ENCODE results near the gene COL18A1.

DNA sequence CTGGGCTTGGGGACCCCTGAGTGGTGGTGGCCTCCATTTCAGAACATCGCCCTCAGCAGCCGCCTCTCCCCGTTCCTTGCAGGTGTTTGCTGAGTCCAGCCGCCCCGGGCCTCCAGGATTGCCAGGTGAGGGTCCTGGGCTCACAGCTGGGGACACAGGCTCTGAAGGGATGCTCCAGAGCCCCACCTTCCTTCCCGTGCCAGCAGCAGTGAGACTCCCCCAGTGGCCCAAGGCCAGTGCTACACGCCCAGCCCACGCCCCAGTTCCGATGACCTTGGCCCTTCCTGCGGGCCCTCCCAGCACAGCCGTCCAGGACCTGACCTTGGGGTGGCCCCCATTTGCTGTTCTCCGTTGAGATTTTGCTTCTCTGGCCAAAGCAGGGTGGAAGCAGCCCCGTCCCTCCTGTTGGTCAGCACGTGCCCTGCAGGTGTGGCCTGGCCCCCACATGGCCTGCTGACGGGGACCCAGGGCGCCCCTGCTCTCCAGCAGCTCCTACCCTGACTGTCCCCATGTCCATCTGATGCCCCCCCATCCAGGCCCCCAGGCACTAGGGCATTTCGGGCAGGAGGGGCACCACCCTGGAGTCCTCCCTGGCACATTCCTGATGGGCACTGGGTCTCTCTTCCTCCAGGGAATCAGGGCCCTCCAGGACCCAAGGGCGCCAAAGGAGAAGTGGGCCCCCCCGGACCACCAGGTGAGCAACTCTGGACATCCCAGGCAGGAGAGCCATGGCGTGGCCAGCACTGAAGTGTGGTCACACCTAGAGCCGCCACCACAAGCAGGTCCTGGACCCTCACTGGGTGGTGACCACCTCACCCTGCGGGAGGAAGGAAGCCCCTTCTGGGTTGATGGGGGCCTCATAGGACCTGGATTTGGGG, 92.2 kb downstream of the COL18A1 start:
- TF ChIP-seq POLR2A (IDR thresholded peaks at IDR 0.05; ENCODE audit: low read length) (no peak), GATA1 (IDR thresholded peaks at IDR 0.05; ENCODE audit: low read depth, low read length) (no peak)

Measured in erythroblast (primary cell).